Measurements from ENCODE around the gene LSM7. TPM values are rescaled to one million over a fixed set of nuclear protein-coding genes. Genes with fewer than 3 reads are reported as not detected.

LSM7 gene
- total and polyA plus RNA-seq, 2 of the 13 experiments (the other 11 are each of a cell fraction or from before 2014, with no cell fraction given) = 140 to 205 TPM

GRCh38 chr19:2315818-2316353 lies 12.5 kb downstream of the LSM7 start (continued):
- TF ChIP-seq ZBTB4 (CRISPR knock-in tag; IDR thresholded peaks at IDR 0.05; ENCODE audit: borderline replicate concordance) = peak; percentile 66; the same call in 1 of the 2 replicates
- no peak for TF ChIP-seq SETDB1 (CRISPR knock-in tag; IDR thresholded peaks at IDR 0.05; ENCODE audit: borderline replicate concordance)
- TF ChIP-seq KLF15 (CRISPR knock-in tag; IDR thresholded peaks at IDR 0.05; ENCODE audit: borderline replicate concordance) = no peak
- TF ChIP-seq ZNF432 (CRISPR knock-in tag; IDR thresholded peaks at IDR 0.05; ENCODE audit: borderline replicate concordance) = no peak
- no peak for TF ChIP-seq ZNF552 (CRISPR knock-in tag; IDR thresholded peaks at IDR 0.05; ENCODE audit: borderline replicate concordance)
- no peak for TF ChIP-seq ZNF549 (CRISPR knock-in tag; IDR thresholded peaks at IDR 0.05)
- no peak for TF ChIP-seq CC2D1A (CRISPR knock-in tag; IDR thresholded peaks at IDR 0.05)
- no peak for TF ChIP-seq ZBTB1 (CRISPR knock-in tag; IDR thresholded peaks at IDR 0.05; ENCODE audit: borderline replicate concordance)
- TF ChIP-seq ZNF749 (CRISPR knock-in tag; IDR thresholded peaks at IDR 0.05; ENCODE audit: borderline replicate concordance) = no peak
- no peak for TF ChIP-seq AKNA (CRISPR knock-in tag; IDR thresholded peaks at IDR 0.05; ENCODE audit: borderline replicate concordance)
- 0 out of 2 replicates have a peak, but pooled peaks have one; percentile 40 for TF ChIP-seq ZNF710 (CRISPR knock-in tag; IDR thresholded peaks at IDR 0.05; ENCODE audit: borderline replicate concordance)
- no peak for TF ChIP-seq ZSCAN22 (CRISPR knock-in tag; IDR thresholded peaks at IDR 0.05)
- TF ChIP-seq ZSCAN21 (CRISPR knock-in tag; IDR thresholded peaks at IDR 0.05; ENCODE audit: borderline replicate concordance) = peak; percentile 86; the same call in 1 of the 2 replicates
- 0 out of 2 replicates have a peak, but pooled peaks have one; percentile 80 for TF ChIP-seq ZNF598 (CRISPR knock-in tag; IDR thresholded peaks at IDR 0.05; ENCODE audit: borderline replicate concordance)
- TF ChIP-seq GATAD2A (CRISPR knock-in tag; IDR thresholded peaks at IDR 0.05) = peak; percentile 63
- TF ChIP-seq ZBTB26 (CRISPR knock-in tag; IDR thresholded peaks at IDR 0.05; ENCODE audit: borderline replicate concordance) = peak; percentile 40; the same call in 1 of the 2 replicates
- no peak for TF ChIP-seq DNMT3B (CRISPR knock-in tag; conservative IDR thresholded peaks at IDR 0.05)
- peak; percentile 12; the same call in 1 of the 2 replicates for TF ChIP-seq ZBTB21 (CRISPR knock-in tag; IDR thresholded peaks at IDR 0.05)

All from HepG2 (cell line).